ENCODE results near the gene PLA2G4E. TPM values are rescaled to one million over a fixed set of nuclear protein-coding genes. Genes with fewer than 3 reads are reported as not detected.

The PLA2G4E gene
- total and polyA plus RNA-seq, 2 experiments from 2014 or later = not detected

DNA sequence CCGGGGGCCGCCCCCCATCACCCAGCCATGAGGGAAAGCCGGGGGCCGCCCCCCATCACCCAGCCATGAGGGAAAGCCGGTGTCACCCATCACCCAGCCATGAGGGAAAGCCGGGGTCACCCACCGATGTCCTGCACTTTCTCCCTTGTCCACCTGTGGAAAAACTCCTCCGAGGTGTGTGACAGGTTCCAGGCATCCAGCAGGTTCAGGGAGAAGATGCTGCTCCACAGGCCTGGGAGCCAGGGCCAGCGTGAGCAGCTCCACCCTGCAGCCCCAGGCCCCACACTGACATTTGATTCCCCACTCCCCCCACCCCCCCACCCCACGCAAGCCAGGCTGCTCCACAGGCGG, 32.9 kb downstream of the PLA2G4E start:
- Histone ChIP-seq H3K79me2 (replicated peaks; ENCODE audit: insufficient read depth) (no peaks in the 10 kb centered on the region), H3K27me3 (ENCODE audit: insufficient read depth) (no peaks in the 10 kb centered on the region), H3K36me3 (ENCODE audit: insufficient read depth) (no peaks in the 10 kb centered on the region), H3F3A (replicated peaks; ENCODE audit: low read depth) (no peaks in the 10 kb centered on the region), H3K4me1 (ENCODE audit: insufficient read depth) (peaks cover 8% of the 10 kb centered on the region; the same call in 1 of the 2 replicates), H4K20me1 (replicated peaks; ENCODE audit: insufficient read depth) (no peaks in the 10 kb centered on the region), H3K27ac (ENCODE audit: low read depth) (no peak overlapping the region), H2AFZ (no peak overlapping the region), H3K4me2 (no peak overlapping the region), H3K4me3 (no peak overlapping the region), H3K9me2 (ENCODE audit: insufficient read depth) (no peaks in the 10 kb centered on the region)
- no peaks in the 10 kb centered on the region for H3K9me3 Mint-ChIP-seq
- DNase-seq (ENCODE audit: low spot score) (no peak), ATAC-seq (no peak)
- no peaks in the 10 kb centered on the region for H3K36me3 Mint-ChIP-seq (ENCODE audit: low read depth)
- no peak overlapping the region for H3K27ac Mint-ChIP-seq
- peaks cover 7% of the 10 kb centered on the region for H3K4me1 Mint-ChIP-seq
- no peak overlapping the region for H3K4me3 Mint-ChIP-seq
- peaks cover 11% of the 10 kb centered on the region for H3K27me3 Mint-ChIP-seq (ENCODE audit: insufficient read depth, low read depth, poor library complexity)
- TF ChIP-seq, protein P1, sequence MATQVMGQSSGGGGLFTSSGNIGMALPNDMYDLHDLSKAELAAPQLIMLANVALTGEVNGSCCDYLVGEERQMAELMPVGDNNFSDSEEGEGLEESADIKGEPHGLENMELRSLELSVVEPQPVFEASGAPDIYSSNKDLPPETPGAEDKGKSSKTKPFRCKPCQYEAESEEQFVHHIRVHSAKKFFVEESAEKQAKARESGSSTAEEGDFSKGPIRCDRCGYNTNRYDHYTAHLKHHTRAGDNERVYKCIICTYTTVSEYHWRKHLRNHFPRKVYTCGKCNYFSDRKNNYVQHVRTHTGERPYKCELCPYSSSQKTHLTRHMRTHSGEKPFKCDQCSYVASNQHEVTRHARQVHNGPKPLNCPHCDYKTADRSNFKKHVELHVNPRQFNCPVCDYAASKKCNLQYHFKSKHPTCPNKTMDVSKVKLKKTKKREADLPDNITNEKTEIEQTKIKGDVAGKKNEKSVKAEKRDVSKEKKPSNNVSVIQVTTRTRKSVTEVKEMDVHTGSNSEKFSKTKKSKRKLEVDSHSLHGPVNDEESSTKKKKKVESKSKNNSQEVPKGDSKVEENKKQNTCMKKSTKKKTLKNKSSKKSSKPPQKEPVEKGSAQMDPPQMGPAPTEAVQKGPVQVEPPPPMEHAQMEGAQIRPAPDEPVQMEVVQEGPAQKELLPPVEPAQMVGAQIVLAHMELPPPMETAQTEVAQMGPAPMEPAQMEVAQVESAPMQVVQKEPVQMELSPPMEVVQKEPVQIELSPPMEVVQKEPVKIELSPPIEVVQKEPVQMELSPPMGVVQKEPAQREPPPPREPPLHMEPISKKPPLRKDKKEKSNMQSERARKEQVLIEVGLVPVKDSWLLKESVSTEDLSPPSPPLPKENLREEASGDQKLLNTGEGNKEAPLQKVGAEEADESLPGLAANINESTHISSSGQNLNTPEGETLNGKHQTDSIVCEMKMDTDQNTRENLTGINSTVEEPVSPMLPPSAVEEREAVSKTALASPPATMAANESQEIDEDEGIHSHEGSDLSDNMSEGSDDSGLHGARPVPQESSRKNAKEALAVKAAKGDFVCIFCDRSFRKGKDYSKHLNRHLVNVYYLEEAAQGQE (IDR thresholded peaks at IDR 0.05; ENCODE audit: unreplicated experiment) = no peak
- TF ChIP-seq EZH2phosphoT487 (IDR thresholded peaks at IDR 0.05; ENCODE audit: unreplicated experiment) (no peak), POLR2AphosphoS5 (IDR thresholded peaks at IDR 0.05; ENCODE audit: low read depth) (no peak)

DNA sequence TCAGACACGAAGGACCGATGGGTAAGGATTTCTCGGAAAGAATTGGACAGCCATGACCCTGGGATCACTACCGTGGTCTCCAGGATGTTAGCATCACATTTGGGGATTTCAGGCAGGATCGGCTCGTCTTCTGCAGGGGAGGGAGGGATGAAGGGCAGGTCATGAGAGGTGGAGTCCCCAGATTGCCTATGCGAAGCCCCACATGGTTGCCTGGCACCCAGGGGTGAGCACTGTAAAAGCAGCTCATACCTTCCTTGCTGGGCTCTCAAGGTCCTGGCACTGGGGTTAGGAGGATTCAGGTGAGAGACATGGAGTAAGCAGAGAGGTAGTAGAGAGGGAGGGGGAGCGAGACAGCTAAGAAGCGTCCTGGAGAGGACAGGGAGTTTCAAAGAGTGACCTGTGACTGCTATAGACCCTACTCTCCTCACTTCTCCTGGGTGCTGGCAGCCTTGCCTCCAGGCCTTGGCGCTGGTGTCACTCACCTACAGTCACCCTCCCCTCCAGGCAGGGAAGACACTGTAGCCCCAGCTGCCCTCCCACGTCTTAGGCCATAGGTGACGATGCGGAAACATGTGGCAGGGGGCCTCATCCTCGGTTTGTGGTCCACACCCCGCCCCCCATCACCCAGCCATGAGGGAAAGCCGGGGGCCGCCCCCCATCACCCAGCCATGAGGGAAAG, 33.5 kb downstream of the PLA2G4E start:
- DNase-seq (ENCODE audit: low spot score) = no peak
- TF ChIP-seq EZH2phosphoT487 (IDR thresholded peaks at IDR 0.05; ENCODE audit: unreplicated experiment) (no peak), ZNF331 (CRISPR knock-in tag; IDR thresholded peaks at IDR 0.05; ENCODE audit: low read depth) (no peak), ZNF114 (CRISPR knock-in tag; IDR thresholded peaks at IDR 0.05) (no peak), NANOG (IDR thresholded peaks at IDR 0.05; ENCODE audit: borderline replicate concordance) (no peak)
- TF ChIP-seq, protein P1 (IDR thresholded peaks at IDR 0.05; ENCODE audit: unreplicated experiment) = no peak
- TF ChIP-seq, protein P2, sequence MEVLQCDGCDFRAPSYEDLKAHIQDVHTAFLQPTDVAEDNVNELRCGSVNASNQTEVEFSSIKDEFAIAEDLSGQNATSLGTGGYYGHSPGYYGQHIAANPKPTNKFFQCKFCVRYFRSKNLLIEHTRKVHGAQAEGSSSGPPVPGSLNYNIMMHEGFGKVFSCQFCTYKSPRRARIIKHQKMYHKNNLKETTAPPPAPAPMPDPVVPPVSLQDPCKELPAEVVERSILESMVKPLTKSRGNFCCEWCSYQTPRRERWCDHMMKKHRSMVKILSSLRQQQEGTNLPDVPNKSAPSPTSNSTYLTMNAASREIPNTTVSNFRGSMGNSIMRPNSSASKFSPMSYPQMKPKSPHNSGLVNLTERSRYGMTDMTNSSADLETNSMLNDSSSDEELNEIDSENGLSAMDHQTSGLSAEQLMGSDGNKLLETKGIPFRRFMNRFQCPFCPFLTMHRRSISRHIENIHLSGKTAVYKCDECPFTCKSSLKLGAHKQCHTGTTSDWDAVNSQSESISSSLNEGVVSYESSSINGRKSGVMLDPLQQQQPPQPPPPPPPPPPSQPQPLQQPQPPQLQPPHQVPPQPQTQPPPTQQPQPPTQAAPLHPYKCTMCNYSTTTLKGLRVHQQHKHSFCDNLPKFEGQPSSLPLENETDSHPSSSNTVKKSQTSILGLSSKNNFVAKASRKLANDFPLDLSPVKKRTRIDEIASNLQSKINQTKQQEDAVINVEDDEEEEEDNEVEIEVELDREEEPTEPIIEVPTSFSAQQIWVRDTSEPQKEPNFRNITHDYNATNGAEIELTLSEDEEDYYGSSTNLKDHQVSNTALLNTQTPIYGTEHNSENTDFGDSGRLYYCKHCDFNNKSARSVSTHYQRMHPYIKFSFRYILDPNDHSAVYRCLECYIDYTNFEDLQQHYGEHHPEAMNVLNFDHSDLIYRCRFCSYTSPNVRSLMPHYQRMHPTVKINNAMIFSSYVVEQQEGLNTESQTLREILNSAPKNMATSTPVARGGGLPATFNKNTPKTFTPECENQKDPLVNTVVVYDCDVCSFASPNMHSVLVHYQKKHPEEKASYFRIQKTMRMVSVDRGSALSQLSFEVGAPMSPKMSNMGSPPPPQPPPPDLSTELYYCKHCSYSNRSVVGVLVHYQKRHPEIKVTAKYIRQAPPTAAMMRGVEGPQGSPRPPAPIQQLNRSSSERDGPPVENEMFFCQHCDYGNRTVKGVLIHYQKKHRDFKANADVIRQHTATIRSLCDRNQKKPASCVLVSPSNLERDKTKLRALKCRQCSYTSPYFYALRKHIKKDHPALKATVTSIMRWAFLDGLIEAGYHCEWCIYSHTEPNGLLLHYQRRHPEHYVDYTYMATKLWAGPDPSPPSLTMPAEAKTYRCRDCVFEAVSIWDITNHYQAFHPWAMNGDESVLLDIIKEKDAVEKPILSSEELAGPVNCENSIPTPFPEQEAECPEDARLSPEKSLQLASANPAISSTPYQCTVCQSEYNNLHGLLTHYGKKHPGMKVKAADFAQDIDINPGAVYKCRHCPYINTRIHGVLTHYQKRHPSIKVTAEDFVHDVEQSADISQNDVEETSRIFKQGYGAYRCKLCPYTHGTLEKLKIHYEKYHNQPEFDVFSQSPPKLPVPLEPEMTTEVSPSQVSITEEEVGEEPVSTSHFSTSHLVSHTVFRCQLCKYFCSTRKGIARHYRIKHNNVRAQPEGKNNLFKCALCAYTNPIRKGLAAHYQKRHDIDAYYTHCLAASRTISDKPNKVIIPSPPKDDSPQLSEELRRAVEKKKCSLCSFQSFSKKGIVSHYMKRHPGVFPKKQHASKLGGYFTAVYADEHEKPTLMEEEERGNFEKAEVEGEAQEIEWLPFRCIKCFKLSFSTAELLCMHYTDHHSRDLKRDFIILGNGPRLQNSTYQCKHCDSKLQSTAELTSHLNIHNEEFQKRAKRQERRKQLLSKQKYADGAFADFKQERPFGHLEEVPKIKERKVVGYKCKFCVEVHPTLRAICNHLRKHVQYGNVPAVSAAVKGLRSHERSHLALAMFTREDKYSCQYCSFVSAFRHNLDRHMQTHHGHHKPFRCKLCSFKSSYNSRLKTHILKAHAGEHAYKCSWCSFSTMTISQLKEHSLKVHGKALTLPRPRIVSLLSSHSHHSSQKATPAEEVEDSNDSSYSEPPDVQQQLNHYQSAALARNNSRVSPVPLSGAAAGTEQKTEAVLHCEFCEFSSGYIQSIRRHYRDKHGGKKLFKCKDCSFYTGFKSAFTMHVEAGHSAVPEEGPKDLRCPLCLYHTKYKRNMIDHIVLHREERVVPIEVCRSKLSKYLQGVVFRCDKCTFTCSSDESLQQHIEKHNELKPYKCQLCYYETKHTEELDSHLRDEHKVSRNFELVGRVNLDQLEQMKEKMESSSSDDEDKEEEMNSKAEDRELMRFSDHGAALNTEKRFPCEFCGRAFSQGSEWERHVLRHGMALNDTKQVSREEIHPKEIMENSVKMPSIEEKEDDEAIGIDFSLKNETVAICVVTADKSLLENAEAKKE (CRISPR knock-in tag; IDR thresholded peaks at IDR 0.05) = no peak

More for the DNA sequence above, 33.5 kb downstream of the PLA2G4E start:
- no peak for ATAC-seq
- Histone ChIP-seq H3K27ac (ENCODE audit: low read depth) (no peak overlapping the region), H3K27me3 (ENCODE audit: insufficient read depth) (no peaks in the 10 kb centered on the region), H3K4me3 (no peak overlapping the region), H3K4me2 (no peak overlapping the region), H3K79me2 (replicated peaks; ENCODE audit: insufficient read depth) (no peaks in the 10 kb centered on the region), H4K20me1 (replicated peaks; ENCODE audit: insufficient read depth) (no peaks in the 10 kb centered on the region), H2AFZ (no peak overlapping the region), H3F3A (replicated peaks; ENCODE audit: low read depth) (no peaks in the 10 kb centered on the region), H3K9me2 (ENCODE audit: insufficient read depth) (no peaks in the 10 kb centered on the region), H3K4me1 (ENCODE audit: insufficient read depth) (peaks cover 8% of the 10 kb centered on the region; the same call in 1 of the 2 replicates), H3K36me3 (ENCODE audit: insufficient read depth) (no peaks in the 10 kb centered on the region)
- peaks cover 11% of the 10 kb centered on the region for H3K27me3 Mint-ChIP-seq (ENCODE audit: insufficient read depth, low read depth, poor library complexity)
- no peak overlapping the region for H3K4me3 Mint-ChIP-seq
- H3K4me1 Mint-ChIP-seq = peaks cover 7% of the 10 kb centered on the region
- no peaks in the 10 kb centered on the region for H3K9me3 Mint-ChIP-seq
- no peaks in the 10 kb centered on the region for H3K36me3 Mint-ChIP-seq (ENCODE audit: low read depth)
- no peak overlapping the region for H3K27ac Mint-ChIP-seq
